BJ (cell line): ENCODE results near the gene HSD17B8. TPM values are rescaled to one million over a fixed set of nuclear protein-coding genes. Genes with fewer than 3 reads are reported as not detected.
A peak's percentile ranks its signal among the peaks of the same experiment; 100 is the strongest.

Experiments used
- CTCF ChIA-PET: fragments of 350-600 bp; formaldehyde crosslinking; extraction: SDS; loops from one replicate; lab custom pipeline; 2021; ENCODE audit warnings: antibody characterized with exemption, inconsistent platforms; lab: Yijun Ruan, JAX
- POLR2A ChIA-PET: fragments of 300-600 bp; sonication (Branson Sonifier 250); formaldehyde crosslinking; extraction: SDS; loops from one replicate; lab custom pipeline; 2021; ENCODE audit warnings: antibody characterized with exemption; lab: Charles Lee
- DNase-seq: peaks from one replicate; pipeline ENCODE4 v3.0.0-alpha.2; 2011; ENCODE audit warnings: low read depth
- H3K27me3 ChIP-seq: 2 replicates; pipeline ENCODE4 v1.6.0; 2011; ENCODE audit warnings: low read length; ENCODE audit not compliant: control insufficient read depth, insufficient read depth
- H3K36me3 ChIP-seq: 2 replicates; pipeline ENCODE4 v1.5.1; 2011; ENCODE audit warnings: low read length; ENCODE audit not compliant: control insufficient read depth, insufficient read depth
- H3K4me3 ChIP-seq: 2 replicates; pipeline ENCODE4 v1.5.1; 2011; ENCODE audit warnings: low read depth, mild to moderate bottlenecking, control low read depth, low read length
- polyA plus RNA-seq: library from polyadenylated mRNA; depleted of rRNA; stranded (reverse); fragments of >200 nt; gene quantifications from 2 replicates; pipeline ENCODE4 v1.2.3, GENCODE V29; 2011
- TF ChIP-seq, protein P1 (sequence below): IDR thresholded peaks from 2 replicates; pipeline ENCODE4 v1.5.1; 2011; ENCODE audit warnings: low read depth, mild to moderate bottlenecking, control low read depth, inconsistent platforms, low read length, moderate library complexity; ENCODE audit not compliant: insufficient read depth

The HSD17B8 gene
- polyA plus RNA-seq, 1 experiment = 3.4 TPM

DNA sequence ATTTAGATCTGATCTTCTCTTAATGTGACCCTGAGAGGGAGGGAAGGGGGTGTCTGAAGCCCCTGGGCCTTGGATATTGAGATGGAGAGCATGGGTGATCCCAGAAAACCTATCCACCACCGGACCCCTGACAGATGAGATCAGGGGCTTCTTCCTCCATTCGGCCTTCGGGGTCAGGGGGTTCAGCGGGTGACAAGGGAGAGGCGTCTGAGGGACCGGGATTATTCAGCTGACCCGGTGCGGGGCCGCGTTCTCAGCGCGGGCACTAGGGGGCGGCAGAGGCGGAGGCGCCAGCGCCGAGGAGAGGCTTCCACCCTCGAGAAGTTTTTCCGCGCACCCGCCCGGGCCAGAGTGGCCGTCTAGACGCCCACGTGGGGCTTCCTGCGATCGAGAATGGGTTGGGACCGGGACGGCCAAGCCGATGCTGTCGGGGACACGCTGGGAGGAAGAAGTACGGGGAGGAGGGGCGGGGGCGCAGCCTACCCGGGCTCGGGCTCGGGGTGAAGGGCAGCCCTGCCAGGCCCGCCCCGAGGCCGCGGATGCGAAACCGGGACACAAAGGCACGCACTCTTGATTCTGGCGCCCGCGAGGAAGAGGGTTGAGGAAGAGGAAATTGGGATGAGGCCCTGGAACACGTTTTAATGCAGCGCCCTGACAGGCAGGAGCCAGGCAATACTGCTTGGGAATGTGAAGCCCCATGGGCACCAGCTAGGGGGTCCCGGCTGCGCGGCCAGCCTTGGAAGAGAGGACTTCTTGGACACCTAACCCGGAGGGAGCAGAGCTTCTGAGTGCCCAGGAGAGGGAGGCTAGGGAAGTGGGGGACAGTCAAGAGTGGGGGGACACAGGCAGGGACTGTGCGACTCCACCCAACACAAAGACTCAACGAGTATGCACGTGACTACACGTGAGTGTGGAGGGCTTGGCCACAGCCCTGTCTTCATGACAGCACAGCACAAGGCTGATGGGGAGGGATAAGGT lies 42.8 kb upstream of the HSD17B8 start:
- DNase-seq = no peak
- peak overlapping the region; percentile 39 for H3K4me3 ChIP-seq
- ChIA-PET POLR2A (no interaction called here), CTCF (interaction anchor here (0.6 to 4.3 kb wide), 23 partner anchors 8 to 245 kb away, joined by 3 to 44 read pairs (median 4); partner anchors contain the start of genes COL11A2 and HSD17B8)
- H3K36me3 ChIP-seq = no peaks in the 10 kb centered on the region
- TF ChIP-seq, protein P1, sequence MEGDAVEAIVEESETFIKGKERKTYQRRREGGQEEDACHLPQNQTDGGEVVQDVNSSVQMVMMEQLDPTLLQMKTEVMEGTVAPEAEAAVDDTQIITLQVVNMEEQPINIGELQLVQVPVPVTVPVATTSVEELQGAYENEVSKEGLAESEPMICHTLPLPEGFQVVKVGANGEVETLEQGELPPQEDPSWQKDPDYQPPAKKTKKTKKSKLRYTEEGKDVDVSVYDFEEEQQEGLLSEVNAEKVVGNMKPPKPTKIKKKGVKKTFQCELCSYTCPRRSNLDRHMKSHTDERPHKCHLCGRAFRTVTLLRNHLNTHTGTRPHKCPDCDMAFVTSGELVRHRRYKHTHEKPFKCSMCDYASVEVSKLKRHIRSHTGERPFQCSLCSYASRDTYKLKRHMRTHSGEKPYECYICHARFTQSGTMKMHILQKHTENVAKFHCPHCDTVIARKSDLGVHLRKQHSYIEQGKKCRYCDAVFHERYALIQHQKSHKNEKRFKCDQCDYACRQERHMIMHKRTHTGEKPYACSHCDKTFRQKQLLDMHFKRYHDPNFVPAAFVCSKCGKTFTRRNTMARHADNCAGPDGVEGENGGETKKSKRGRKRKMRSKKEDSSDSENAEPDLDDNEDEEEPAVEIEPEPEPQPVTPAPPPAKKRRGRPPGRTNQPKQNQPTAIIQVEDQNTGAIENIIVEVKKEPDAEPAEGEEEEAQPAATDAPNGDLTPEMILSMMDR = peak; percentile 98
- H3K27me3 ChIP-seq = peaks cover 3% of the 10 kb centered on the region

DNA sequence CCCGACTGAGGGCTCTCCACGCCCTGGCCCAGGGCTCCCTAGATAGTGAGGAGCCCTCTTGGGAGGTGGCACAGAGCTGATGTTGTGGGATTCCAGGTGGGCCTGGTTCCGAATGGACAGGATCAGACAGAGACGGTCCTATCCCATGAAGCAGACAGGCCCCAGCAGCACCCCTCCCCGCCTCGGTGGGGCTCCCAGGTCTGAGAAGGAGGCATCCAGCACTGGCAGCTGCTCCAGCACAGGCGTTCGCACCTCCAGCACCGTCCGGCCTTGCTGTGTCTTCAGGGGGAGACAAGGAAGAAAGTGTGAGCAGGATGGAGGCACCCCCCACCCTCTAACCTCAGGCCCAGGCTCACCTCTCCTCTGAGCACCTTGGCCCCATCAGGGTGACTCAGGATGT lies 40.9 kb upstream of the HSD17B8 start:
- ChIA-PET CTCF (interaction anchor here (0.7 to 4.3 kb wide), 5 partner anchors 9 to 85 kb away, joined by 3 to 18 read pairs (median 5); no protein-coding TSS in a partner anchor), POLR2A (no interaction called here)
- no peak overlapping the region for H3K4me3 ChIP-seq
- TF ChIP-seq, protein P1 = no peak
- H3K27me3 ChIP-seq = peaks cover 1% of the 10 kb centered on the region
- no peak for DNase-seq
- no peaks in the 10 kb centered on the region for H3K36me3 ChIP-seq

DNA sequence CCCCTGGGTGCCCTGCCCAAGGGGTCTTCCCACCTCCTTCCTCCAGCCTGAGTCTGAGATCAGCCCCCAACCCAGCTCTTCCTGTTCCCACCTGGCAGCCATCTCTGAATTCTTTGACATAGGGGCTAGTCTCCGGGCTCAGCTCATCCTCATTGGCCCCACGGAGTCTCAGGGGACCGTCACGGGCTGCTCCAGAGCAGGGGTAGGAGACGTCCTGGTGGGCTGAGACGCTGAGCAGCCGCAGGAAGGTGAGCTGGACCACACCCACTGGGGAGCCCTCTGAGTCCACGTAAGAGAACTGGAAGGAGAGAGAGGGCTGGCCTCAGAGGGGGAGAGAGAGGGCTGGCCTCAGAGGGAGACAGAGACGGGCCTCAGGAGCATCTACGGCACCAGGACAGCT lies 40.3 kb upstream of the HSD17B8 start:
- peaks cover 1% of the 10 kb centered on the region for H3K27me3 ChIP-seq
- no peak overlapping the region for H3K4me3 ChIP-seq
- no peaks in the 10 kb centered on the region for H3K36me3 ChIP-seq
- ChIA-PET POLR2A (no interaction called here), CTCF (interaction anchor here (1.2 to 4.3 kb wide), 5 partner anchors 8 to 84 kb away, joined by 3 to 18 read pairs (median 5); no protein-coding TSS in a partner anchor)
- TF ChIP-seq, protein P1 = no peak
- DNase-seq = no peak

DNA sequence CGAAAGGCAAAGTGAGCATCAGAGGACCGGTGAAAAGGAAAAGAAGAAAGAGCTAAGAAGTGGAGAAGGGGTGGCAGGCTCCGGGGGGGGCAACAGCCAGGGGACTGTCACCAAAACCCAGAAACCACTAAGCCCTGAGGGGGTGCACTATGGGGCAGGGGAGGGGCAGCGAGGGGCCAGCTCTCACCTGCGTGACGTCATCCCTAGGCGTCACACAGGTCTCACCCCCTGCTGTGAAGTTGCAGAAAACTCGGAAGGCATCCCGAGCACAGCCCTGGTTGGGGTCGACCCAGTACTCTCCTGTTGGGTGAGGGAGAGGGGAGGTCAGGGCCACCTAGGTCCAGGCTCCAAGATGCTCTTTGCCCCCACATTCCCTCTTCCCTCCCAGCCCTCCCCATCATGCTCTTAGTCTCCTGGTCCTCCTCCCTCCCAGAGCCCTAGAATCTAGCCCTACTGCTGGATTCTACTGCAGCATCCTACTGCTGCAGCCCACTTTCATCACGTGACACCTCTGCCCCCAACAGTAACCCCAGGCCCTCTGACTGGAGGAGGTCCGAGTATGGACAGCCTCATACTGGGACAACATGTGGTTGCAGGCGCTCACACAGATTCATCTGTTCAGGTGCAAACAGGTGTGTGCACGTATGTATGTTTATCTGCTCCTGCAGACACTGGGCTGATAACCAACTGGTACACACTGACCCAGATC lies 39.6 kb upstream of the HSD17B8 start:
- DNase-seq = no peak
- ChIA-PET CTCF (interaction anchor here (1.2 to 1.8 kb wide), 4 partner anchors 8 to 83 kb away, joined by 3 to 8 read pairs (median 4); no protein-coding TSS in a partner anchor), POLR2A (no interaction called here)
- H3K36me3 ChIP-seq = no peaks in the 10 kb centered on the region
- no peak overlapping the region for H3K4me3 ChIP-seq
- TF ChIP-seq, protein P1 = no peak
- peaks cover 1% of the 10 kb centered on the region for H3K27me3 ChIP-seq
